DOHH2 (cell line): Measurements from ENCODE around the gene HNRNPA1.

Source experiments
- H3F3A ChIP-seq: fragments of 200-600 bp; sonication (generic), shearing (Covaris generic); 2 replicates; pipeline ENCODE4 v1.6.0; 2016; ENCODE audit warnings: antibody characterized with exemption, mild to moderate bottlenecking; ENCODE audit not compliant: control insufficient read depth, insufficient read depth
- H3K27ac ChIP-seq: fragments of 200-600 bp; sonication (generic); 2 replicates; pipeline ENCODE4 v1.5.1; 2014; ENCODE audit warnings: low read depth, mild to moderate bottlenecking, low read length, moderate library complexity
- H3K27me3 ChIP-seq: fragments of 200-600 bp; sonication (generic); 2 replicates; pipeline ENCODE4 v1.6.1; 2014; ENCODE audit warnings: mild to moderate bottlenecking, low read length, mixed read lengths; ENCODE audit not compliant: control insufficient read depth
- H3K36me3 ChIP-seq: fragments of 200-600 bp; sonication (generic); 2 replicates; pipeline ENCODE4 v1.6.1; 2014; ENCODE audit warnings: mild to moderate bottlenecking, low read length, moderate library complexity, mixed read lengths; ENCODE audit not compliant: control insufficient read depth
- H3K4me1 ChIP-seq: fragments of 200-600 bp; sonication (generic); 2 replicates; pipeline ENCODE4 v1.6.1; 2014; ENCODE audit warnings: mild to moderate bottlenecking, low read length, mixed read lengths; ENCODE audit not compliant: control insufficient read depth
- H3K4me2 ChIP-seq: fragments of 200-600 bp; sonication (generic); 2 replicates; pipeline ENCODE4 v1.6.0; 2014; ENCODE audit warnings: mild to moderate bottlenecking, low read length, moderate library complexity
- H3K4me3 ChIP-seq: fragments of 200-600 bp; sonication (generic); 2 replicates; pipeline ENCODE4 v1.5.1; 2014; ENCODE audit warnings: mild to moderate bottlenecking, low read length, mixed read lengths
- H3K79me2 ChIP-seq: fragments of 200-600 bp; sonication (generic); 2 replicates; pipeline ENCODE4 v1.6.1; 2014; ENCODE audit warnings: mild to moderate bottlenecking, low read length, mixed read lengths; ENCODE audit not compliant: control insufficient read depth
- H3K9me2 ChIP-seq: fragments of 200-600 bp; sonication (generic); replicated peaks from 2 replicates; pipeline ENCODE4 v1.6.1; 2014; ENCODE audit warnings: mild to moderate bottlenecking, low read length, mixed read lengths; ENCODE audit not compliant: control insufficient read depth
- H3K9me3 ChIP-seq: fragments of 200-600 bp; sonication (generic); 2 replicates; pipeline ENCODE4 v1.6.1; 2014; ENCODE audit warnings: antibody characterized with exemption, low read length, mixed read lengths; ENCODE audit not compliant: control insufficient read depth, insufficient read depth
- H4K20me1 ChIP-seq: fragments of 200-600 bp; sonication (generic); 2 replicates; pipeline ENCODE4 v1.6.0; 2014; ENCODE audit warnings: low read depth, mild to moderate bottlenecking, antibody characterized with exemption, low read length, moderate library complexity; ENCODE audit not compliant: control insufficient read depth, insufficient read depth
- CTCF ChIP-seq: fragments of 200-600 bp; sonication (generic); IDR thresholded peaks from one replicate; pipeline ENCODE4 v1.5.1; 2014; ENCODE audit warnings: antibody characterized with exemption, mild to moderate bottlenecking, low read depth, low read length; ENCODE audit not compliant: poor library complexity, severe bottlenecking
- EZH2phosphoT487 ChIP-seq: fragments of 200-600 bp; sonication (generic); IDR thresholded peaks from 2 replicates; pipeline ENCODE4 v1.6.1; 2017; ENCODE audit warnings: borderline replicate concordance, mild to moderate bottlenecking, antibody characterized with exemption, low read length, moderate library complexity, mixed read lengths

HNRNPA1 gene

GRCh38 chr12:54296393-54297099 lies 16.0 kb downstream of the HNRNPA1 start:
- no peaks in the 10 kb centered on the region for H3K79me2 ChIP-seq
- 0 out of 2 replicates have a peak, but pooled peaks cover 3% of the 10 kb centered on the region for H4K20me1 ChIP-seq
- no peak for TF ChIP-seq EZH2phosphoT487
- no peaks in the 10 kb centered on the region for H3K9me3 ChIP-seq
- no peaks in the 10 kb centered on the region for H3K9me2 ChIP-seq
- H3K27me3 ChIP-seq = peaks cover 35% of the 10 kb centered on the region
- H3K4me2 ChIP-seq = no peak overlapping the region
- peaks cover 6% of the 10 kb centered on the region for H3K4me1 ChIP-seq
- H3K27ac ChIP-seq = no peak overlapping the region
- no peaks in the 10 kb centered on the region for H3F3A ChIP-seq
- no peaks in the 10 kb centered on the region for H3K36me3 ChIP-seq
- H3K4me3 ChIP-seq = no peak overlapping the region

- H3K79me2 ChIP-seq = no peaks in the 10 kb centered on the region
- no peaks in the 10 kb centered on the region for H3K9me3 ChIP-seq
- H3K27me3 ChIP-seq = peaks cover 54% of the 10 kb centered on the region
- H4K20me1 ChIP-seq = 0 out of 2 replicates have a peak, but pooled peaks cover 3% of the 10 kb centered on the region
- H3K9me2 ChIP-seq = no peaks in the 10 kb centered on the region
- no peaks in the 10 kb centered on the region for H3K36me3 ChIP-seq
- no peak overlapping the region for H3K4me2 ChIP-seq
- no peak overlapping the region for H3K4me3 ChIP-seq
- no peaks in the 10 kb centered on the region for H3F3A ChIP-seq
- TF ChIP-seq EZH2phosphoT487 = no peak
- no peak for TF ChIP-seq CTCF
- H3K4me1 ChIP-seq = peaks cover 6% of the 10 kb centered on the region
- no peak overlapping the region for H3K27ac ChIP-seq
These were observed 18.4 kb downstream of the HNRNPA1 start for GRCh38 chr12:54298904-54299303.

- Histone ChIP-seq H3K9me2 (no peaks in the 10 kb centered on the region), H4K20me1 (0 out of 2 replicates have a peak, but pooled peaks cover 3% of the 10 kb centered on the region), H3K4me2 (no peak overlapping the region), H3F3A (no peaks in the 10 kb centered on the region), H3K4me1 (peaks cover 6% of the 10 kb centered on the region), H3K9me3 (no peaks in the 10 kb centered on the region), H3K4me3 (no peak overlapping the region), H3K27ac (no peak overlapping the region), H3K27me3 (peaks cover 61% of the 10 kb centered on the region), H3K79me2 (no peaks in the 10 kb centered on the region), H3K36me3 (no peaks in the 10 kb centered on the region)
- TF ChIP-seq EZH2phosphoT487 = no peak
- TF ChIP-seq CTCF = no peak
These were observed 19.1 kb downstream of the HNRNPA1 start for GRCh38 chr12:54299515-54300224.
